DOHH2 (cell line): ENCODE results near the gene TPX2.

Source experiments
- EZH2phosphoT487 ChIP-seq: fragments of 200-600 bp; sonication (generic); IDR thresholded peaks from 2 replicates; pipeline ENCODE4 v1.6.1; 2017; ENCODE audit warnings: borderline replicate concordance, mild to moderate bottlenecking, antibody characterized with exemption, low read length, moderate library complexity, mixed read lengths
- TF ChIP-seq, protein P1 (sequence below): fragments of 200-600 bp; sonication (generic); IDR thresholded peaks from one replicate; pipeline ENCODE4 v1.5.1; 2014; ENCODE audit warnings: antibody characterized with exemption, mild to moderate bottlenecking, low read depth, low read length; ENCODE audit not compliant: poor library complexity, severe bottlenecking

GRCh38 chr20:31721408-31722256 is 17.5 kb upstream of the TPX2 start:
- TF ChIP-seq, protein P1, sequence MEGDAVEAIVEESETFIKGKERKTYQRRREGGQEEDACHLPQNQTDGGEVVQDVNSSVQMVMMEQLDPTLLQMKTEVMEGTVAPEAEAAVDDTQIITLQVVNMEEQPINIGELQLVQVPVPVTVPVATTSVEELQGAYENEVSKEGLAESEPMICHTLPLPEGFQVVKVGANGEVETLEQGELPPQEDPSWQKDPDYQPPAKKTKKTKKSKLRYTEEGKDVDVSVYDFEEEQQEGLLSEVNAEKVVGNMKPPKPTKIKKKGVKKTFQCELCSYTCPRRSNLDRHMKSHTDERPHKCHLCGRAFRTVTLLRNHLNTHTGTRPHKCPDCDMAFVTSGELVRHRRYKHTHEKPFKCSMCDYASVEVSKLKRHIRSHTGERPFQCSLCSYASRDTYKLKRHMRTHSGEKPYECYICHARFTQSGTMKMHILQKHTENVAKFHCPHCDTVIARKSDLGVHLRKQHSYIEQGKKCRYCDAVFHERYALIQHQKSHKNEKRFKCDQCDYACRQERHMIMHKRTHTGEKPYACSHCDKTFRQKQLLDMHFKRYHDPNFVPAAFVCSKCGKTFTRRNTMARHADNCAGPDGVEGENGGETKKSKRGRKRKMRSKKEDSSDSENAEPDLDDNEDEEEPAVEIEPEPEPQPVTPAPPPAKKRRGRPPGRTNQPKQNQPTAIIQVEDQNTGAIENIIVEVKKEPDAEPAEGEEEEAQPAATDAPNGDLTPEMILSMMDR: no peak
- no peak for TF ChIP-seq EZH2phosphoT487
